Measurements from ENCODE around the gene FAT3.

Gene FAT3

GRCh38 chr11:92224407-92225124 is at the start of gene FAT3:
TSS of gene FAT3 (plus strand) at chr11:92224818. CDS start at chr11:92352113, 127,295 bp downstream.
- DNase-seq (ENCODE audit: low spot score) = peak; percentile 66

DNA sequence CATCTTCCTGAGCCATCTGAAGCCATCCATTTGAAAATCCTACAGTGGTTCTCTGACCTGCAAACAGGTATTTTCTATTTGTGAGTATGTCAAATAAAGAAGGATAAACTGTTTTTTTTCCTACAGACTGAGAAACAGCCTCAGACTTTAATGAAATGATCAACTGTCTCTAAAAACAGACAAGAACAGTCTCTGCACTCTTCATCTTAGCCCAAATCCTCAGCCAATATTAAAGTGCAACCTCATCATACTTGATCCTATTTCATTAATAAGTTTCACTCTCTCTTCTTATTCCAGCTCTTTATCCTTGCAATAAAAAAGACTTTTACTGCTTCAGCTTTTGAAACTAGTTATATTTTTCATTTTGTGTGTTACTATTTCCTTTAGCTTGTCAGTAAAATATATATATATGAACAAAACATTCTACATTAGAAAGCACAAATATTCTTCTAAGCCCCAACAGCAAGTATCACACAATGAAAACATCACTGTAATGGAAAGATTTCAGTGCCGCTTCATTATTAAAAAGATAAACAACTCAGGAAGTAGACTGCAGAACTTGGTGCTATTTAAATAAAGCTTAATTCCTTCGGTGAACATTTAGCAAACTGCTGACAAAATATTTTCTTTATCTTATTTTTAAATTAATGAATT is 45.5 kb upstream of the FAT3 start:
- DNase-seq (ENCODE audit: low spot score) = no peak

DNA sequence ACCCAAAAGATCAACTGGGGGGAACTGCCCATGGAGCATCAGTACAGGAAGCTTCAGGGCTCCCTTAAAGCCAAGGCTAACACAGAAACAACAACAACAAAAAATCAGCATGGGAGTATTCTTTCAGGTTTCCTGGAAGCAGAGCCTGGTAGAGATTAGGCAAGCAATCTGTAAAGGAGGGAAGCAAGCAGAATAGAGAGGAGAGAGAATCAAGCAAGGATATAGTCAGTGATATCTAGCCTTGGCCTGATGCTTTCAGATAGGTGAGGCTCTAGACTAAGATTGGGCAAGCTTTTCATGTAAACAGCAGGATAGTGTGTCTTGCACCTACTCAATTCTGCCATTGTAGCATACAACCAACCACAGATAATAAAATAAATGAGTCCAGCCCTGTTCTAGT is 44.4 kb upstream of the FAT3 start:
- DNase-seq (ENCODE audit: low spot score) = no peak

DNA sequence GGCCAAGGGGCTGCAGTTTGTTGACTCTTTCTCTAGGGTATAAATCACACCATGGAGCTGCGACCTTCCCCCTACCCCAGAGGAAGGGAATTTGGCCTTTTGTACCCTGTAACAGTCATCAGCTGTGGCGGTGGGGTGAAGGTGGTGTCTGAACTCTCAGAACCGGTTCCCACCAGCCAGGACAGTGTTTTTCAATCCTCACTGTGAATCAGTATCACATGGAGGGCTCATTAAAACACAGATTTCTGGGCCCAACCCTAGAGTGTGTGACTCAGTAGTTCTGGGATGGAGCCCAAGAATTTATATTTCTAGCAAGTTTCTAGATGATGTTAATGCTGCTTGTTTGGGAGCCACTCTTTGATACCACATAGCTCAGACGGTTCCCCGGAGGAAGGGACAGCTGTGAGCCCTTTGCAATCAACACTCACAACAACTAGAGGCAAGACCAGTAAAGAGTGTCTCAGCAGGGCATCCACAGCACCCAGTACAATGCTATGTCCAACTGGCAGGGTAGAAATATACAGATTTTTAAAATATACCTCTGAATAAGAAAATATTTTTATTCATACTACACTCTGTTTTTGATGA is 43.9 kb upstream of the FAT3 start:
- no peak for DNase-seq (ENCODE audit: low spot score)

GRCh38 chr11:92190535-92191206 is 33.9 kb upstream of the FAT3 start:
- DNase-seq (ENCODE audit: low spot score) = no peak

DNA sequence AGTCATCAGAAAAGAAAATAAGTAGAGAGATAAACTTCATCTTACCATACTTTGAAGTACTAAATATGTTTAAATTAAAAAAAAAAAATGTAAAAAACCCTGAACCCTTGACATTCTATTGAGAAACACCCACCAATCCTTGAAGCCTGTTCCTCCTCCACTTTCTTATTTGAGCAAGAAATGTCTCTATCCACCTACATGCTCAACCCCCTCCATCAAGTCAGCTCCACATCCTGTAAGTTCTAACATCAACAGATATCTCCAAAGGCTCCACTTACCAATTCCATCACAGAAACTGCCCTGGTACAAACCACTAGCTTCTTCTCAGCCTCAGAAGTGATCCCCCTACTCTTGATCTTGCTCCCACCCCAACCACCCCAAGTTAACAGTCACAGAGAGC is 32.5 kb upstream of the FAT3 start:
- peak; percentile 58 for DNase-seq (ENCODE audit: low spot score)

GRCh38 chr11:92198268-92198667 is 26.4 kb upstream of the FAT3 start:
- DNase-seq (ENCODE audit: low spot score) = no peak

DNA sequence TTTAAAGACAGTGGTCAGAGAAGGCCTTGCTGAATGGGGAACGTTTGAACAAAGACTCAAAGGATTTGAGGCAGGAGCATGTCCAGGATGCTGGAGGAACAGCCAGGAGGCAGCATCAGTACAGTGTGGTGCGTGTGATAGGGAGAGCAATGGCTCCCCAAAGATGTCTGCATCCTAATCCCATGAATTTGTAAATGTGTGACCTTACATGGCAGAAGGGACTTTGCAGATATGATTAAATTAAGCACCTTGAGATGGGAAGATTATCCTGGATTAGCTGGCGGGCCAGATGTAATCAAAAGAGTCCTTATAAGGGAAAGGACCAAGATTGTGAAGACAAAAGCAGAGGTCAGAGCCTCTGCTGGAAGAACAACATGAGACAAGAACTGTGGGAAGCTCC is 24.6 kb upstream of the FAT3 start:
- no peak for DNase-seq (ENCODE audit: low spot score)

- no peak for DNase-seq (ENCODE audit: low spot score)
Measured at GRCh38 chr11:92204731-92205130, 19.9 kb upstream of the FAT3 start.

- DNase-seq (ENCODE audit: low spot score) = no peak
Measured at GRCh38 chr11:92206441-92206840, 18.2 kb upstream of the FAT3 start.

- DNase-seq (ENCODE audit: low spot score) = peak; percentile 28
Measured at GRCh38 chr11:92211576-92212167, 12.9 kb upstream of the FAT3 start.

GRCh38 chr11:92212530-92212929 is 12.1 kb upstream of the FAT3 start:
- DNase-seq (ENCODE audit: low spot score) = no peak

- no peak for DNase-seq (ENCODE audit: low spot score)
Measured at GRCh38 chr11:92216789-92217188, 7.8 kb upstream of the FAT3 start.

DNA sequence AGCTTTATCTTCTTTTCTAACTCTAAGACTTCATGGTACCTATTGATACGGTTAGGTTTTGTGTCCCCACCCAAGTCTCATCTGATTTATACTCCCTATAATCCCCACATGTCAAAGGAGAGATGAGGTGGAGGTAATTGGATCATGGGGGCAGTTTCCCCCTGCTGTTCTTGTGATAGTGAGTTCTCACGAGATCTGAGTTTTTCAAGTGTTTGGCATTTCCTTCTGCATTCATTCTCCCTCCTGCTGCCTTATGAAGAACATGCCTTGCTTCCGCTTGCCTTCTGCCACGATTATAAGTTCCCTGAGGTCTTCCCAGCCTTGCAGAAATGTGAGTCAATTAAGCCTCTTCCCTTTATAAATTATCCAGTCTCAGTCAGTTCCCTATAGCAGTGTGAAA is 5.1 kb upstream of the FAT3 start:
- no peak for DNase-seq (ENCODE audit: low spot score)

DNA sequence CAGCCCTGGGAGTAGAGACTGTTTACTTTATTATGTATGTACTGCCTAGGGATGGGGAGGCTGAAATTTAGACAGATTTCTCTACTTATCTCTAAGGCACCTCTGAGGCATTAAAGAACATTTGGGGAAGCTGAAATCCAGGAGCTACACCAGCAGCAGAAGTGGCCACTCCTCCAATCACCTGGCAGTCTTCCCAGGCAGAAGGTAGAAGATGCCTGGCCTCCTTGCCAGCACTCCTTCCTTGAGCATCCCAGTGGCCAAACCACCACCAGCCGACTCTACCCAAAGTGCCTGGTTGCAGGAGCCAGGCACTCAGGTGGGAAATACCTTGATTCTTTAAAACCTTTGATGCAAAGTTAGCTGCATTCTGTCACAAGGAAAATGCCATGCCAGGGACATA is 1.9 kb upstream of the FAT3 start:
- no peak for DNase-seq (ENCODE audit: low spot score)

DNA sequence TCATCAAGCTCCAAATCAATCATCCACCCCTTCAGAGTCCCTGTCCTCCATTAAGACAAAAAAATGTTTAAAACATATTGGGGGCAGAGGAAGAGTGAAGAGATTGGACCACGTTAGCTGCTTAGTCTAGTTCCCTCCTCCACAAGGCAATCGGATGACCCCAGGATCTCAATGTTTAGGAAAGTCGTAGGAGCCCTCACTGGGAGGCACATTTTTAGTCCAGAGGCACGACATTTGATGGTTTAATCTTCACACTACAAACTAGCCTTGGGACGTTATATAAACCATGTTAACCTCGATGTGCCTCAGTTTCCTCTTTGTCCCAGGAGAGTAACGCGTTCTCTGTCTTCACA is 588 bp upstream of the FAT3 start:
- DNase-seq (ENCODE audit: low spot score) = no peak

- DNase-seq (ENCODE audit: low spot score) = peak; percentile 38
Measured at GRCh38 chr11:92225125-92225567, 528 bp downstream of the FAT3 start.

DNA sequence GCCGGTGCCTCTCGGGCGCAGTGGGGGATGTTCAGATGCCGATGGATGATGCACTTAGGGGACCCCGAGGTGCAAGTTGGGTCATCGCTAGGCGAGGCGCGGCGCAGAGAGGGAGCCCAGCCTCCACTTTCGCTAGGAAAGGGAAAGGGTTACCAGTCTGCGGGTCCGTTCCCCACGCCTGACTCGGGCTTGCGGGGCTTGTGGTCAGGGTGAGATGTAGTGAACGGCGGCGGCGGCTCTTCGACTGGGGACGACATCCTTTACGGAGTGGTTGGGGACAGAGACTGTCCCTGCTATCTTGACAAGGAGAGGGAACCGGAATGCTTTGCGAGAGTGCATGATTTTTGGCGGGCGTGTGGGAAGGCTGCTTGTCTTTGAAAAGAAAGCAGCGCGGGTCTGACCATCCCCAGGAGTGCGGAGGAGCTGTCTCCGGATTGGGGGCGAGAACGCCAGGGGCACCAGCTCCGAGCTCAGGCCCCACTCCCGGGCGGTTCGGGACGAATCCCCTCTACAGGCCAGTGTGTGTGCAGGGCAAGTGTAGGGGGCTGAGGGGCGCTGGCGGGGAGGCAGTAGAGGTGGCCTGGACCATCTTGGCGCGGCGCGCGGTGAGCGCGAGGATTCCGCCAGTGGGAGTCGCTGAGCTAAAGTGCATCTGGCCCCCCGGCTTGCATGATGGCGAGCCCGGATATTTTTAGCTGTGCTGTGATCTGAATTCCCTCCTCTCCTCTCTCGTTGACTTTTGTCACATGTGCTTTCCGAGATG is 1.1 kb downstream of the FAT3 start:
- peak; percentile 52 for DNase-seq (ENCODE audit: low spot score)

DNA sequence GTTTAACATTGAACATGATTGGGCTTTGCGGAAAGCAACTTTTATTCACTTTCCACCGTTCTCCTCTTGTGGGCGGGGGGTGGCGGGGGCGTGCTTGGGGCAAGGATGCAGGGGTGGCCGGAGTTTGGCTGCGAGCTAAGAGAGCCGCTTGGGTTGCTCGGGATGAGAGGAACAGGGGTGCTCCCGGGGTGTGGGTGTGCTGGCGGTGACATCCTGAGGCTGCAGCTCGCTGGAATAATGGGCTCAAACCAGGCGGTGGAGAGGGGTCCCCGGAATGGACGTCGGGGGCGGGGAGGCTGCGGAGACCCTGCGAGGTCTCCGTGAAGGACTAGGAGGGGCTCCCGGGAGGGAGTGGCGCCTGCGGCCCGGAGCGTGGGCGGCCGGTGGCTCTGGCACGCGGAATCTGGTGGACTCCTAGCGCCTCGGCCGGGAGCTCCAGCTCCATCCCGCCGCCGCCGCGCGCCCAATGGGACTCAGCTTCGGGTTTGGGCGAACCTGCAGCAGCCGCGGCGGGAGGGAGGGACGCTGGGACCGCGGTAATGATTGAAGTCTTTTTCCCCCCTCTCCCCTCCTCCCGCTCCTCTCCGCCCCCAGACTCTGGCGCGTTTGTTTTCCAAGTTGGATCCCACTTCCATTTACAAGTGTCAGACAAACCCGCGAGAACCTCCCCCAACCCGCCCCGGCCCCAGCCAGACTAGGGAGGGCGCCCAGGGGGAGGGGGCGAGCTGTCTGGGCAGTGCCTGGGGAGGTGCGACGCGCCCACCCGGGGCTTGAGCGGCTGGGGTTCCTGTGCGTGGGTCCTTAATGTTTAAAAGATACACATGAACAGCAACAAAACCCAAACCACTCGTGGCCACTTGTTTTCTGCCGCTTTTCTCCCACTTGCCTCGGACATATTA is 2.0 kb downstream of the FAT3 start:
- peak; percentile 33 for DNase-seq (ENCODE audit: low spot score)

DNA sequence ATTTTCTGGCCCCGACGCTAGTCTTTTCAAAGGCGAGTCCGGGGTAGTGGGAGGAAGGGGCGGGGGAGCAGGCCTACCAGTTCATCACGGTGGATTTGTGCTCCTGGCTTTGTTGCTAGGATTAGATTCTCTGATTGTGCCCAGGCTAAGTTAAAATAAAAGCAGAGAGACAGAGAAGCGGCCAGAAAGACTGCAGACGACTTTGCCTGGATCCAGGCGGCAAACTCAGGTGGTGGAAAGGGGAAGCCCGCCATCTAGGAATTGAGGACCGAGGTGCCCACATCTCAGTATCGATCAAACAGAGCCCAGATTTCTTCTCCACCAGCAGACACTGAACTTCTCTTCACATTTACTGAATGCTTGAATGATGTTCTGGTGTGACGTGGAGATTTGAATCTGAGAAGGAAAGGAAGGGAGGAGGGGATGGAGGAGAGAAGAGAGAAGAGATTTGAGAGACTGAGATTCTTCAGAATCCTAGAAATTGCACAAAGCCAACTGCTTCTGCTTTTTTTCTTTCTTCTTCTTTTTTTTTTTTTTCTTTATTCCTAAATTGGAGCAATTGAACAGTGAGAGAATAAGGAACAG is 2.7 kb downstream of the FAT3 start:
- peak; percentile 18 for DNase-seq (ENCODE audit: low spot score)

All from putamen (tissue), 1 donor.